Mucosa of gallbladder (tissue), 1 donor: ENCODE results near the gene FXYD2. TPM values are rescaled to one million over a fixed set of nuclear protein-coding genes. Genes with fewer than 3 reads are reported as not detected.

Source experiments
- total RNA-seq: library from RNA; stranded (reverse); gene quantifications from one replicate; pipeline ENCODE4 v1.2.1, GENCODE V29; 2021
- donor health status: DM: no; HTN: no; CAD: no.

FXYD2 gene
- total RNA-seq, 1 donor from 2014 or later, result 1,539 TPM

Other genes with a start within 250 kb of the FXYD2 start
- gene DSCAML1, start 27.5 kb downstream of the FXYD2 start, total RNA-seq, result 8.0 TPM
- 185 TPM for gene FXYD6, start 51.9 kb upstream of the FXYD2 start, total RNA-seq
- gene TMPRSS13, start 104.7 kb upstream of the FXYD2 start, total RNA-seq, result 0.63 TPM
- gene IL10RA, start 161.7 kb upstream of the FXYD2 start, total RNA-seq, result 29.3 TPM